GOT3 (cell line): ENCODE measurements around the gene TRAF2.

Experiments used
- DNase-seq: peaks from one replicate; lab custom pipeline; 2025; ENCODE audit warnings: mixed read lengths; lab: John Stamatoyannopoulos, UW

The TRAF2 gene

GRCh38 chr9:136962163-136962562 lies 75.8 kb downstream of the TRAF2 start:
- no peak for DNase-seq

- DNase-seq = no peak
Observed at GRCh38 chr9:136962701-136963248, 76.5 kb downstream of the TRAF2 start.

GRCh38 chr9:136963341-136963740 lies 77.0 kb downstream of the TRAF2 start:
- no peak for DNase-seq

GRCh38 chr9:136963751-136964150 lies 77.4 kb downstream of the TRAF2 start:
- no peak for DNase-seq

GRCh38 chr9:136964171-136964689 lies 77.9 kb downstream of the TRAF2 start:
- no peak for DNase-seq

GRCh38 chr9:136964833-136965422 lies 78.6 kb downstream of the TRAF2 start:
- DNase-seq = no peak

GRCh38 chr9:136965771-136966484 lies 79.6 kb downstream of the TRAF2 start:
- no peak for DNase-seq

GRCh38 chr9:136968333-136969127 lies 82.2 kb downstream of the TRAF2 start:
- no peak for DNase-seq

- DNase-seq = no peak
Observed at GRCh38 chr9:136969150-136969549, 82.8 kb downstream of the TRAF2 start.

- DNase-seq = no peak
Observed at GRCh38 chr9:136969774-136970173, 83.5 kb downstream of the TRAF2 start.

- no peak for DNase-seq
Observed at GRCh38 chr9:136970361-136970760, 84.0 kb downstream of the TRAF2 start.

GRCh38 chr9:136971746-136972145 lies 85.4 kb downstream of the TRAF2 start:
- DNase-seq = no peak

- DNase-seq = no peak
Observed at GRCh38 chr9:136972335-136972734, 86.0 kb downstream of the TRAF2 start.

GRCh38 chr9:136972743-136973142 lies 86.4 kb downstream of the TRAF2 start:
- DNase-seq = no peak

GRCh38 chr9:136973618-136974617 lies 87.6 kb downstream of the TRAF2 start:
- no peak for DNase-seq

GRCh38 chr9:136974817-136975535 lies 88.7 kb downstream of the TRAF2 start:
- no peak for DNase-seq

GRCh38 chr9:136975644-136976043 lies 89.3 kb downstream of the TRAF2 start:
- DNase-seq = no peak
